Fibroblast of lung (primary cell): ENCODE data around the gene CCDC50. TPM values are rescaled to one million over a fixed set of nuclear protein-coding genes. Genes with fewer than 3 reads are reported as not detected.

ENCODE experiments used
- DNase-seq, 2 donors: peaks; one replicate each; pipeline versions ENCODE4 v3.0.0 to v3.0.0-alpha.2; 2010; ENCODE audit warnings: low read depth in 2 of 2
- H2AFZ ChIP-seq: 2 replicates; pipeline ENCODE4 v1.5.1; 2012; ENCODE audit warnings: low read length, control low read depth, inconsistent platforms
- H3K27ac ChIP-seq: 2 replicates; pipeline ENCODE4 v1.5.1; 2011; ENCODE audit warnings: low read length, control low read depth; ENCODE audit not compliant: insufficient read depth
- H3K27me3 ChIP-seq: 2 replicates; pipeline ENCODE4 v1.5.1; 2011; ENCODE audit warnings: mild to moderate bottlenecking, low read length; ENCODE audit not compliant: control insufficient read depth, insufficient read depth
- H3K36me3 ChIP-seq: 2 replicates; pipeline ENCODE4 v1.5.1; 2011; ENCODE audit warnings: low read length; ENCODE audit not compliant: control insufficient read depth, insufficient read depth
- H3K4me1 ChIP-seq: 2 replicates; pipeline ENCODE4 v1.5.1; 2011; ENCODE audit warnings: low read length; ENCODE audit not compliant: control insufficient read depth, insufficient read depth; ENCODE audit errors: extremely low read depth
- H3K4me2 ChIP-seq: 2 replicates; pipeline ENCODE4 v1.5.1; 2011; ENCODE audit warnings: low read length, control low read depth; ENCODE audit not compliant: insufficient read depth; ENCODE audit errors: extremely low read depth
- H3K4me3 ChIP-seq, 4 experiments: fragments of 200-600 bp in 1 of 4; sonication (generic) in 1 of 4; replicated peaks in 1 of 4; 2 replicates each; pipeline ENCODE4 v1.5.1; 2011 to 2016; ENCODE audit warnings: low read length in 4 of 4, low read depth in 3 of 4, mild to moderate bottlenecking in 3 of 4, control low read depth in 2 of 4, inconsistent platforms in 1 of 4, mixed read lengths in 1 of 4; ENCODE audit not compliant: insufficient read depth in 1 of 4; ENCODE audit errors: control extremely low read depth in 1 of 4
- H3K79me2 ChIP-seq: 2 replicates; pipeline ENCODE4 v1.5.1; 2012; ENCODE audit warnings: mild to moderate bottlenecking, low read length, inconsistent platforms; ENCODE audit not compliant: control insufficient read depth, insufficient read depth
- H3K9ac ChIP-seq: 2 replicates; pipeline ENCODE4 v1.5.1; 2011; ENCODE audit warnings: mild to moderate bottlenecking, low read length, control low read depth; ENCODE audit not compliant: insufficient read depth
- H3K9me3 ChIP-seq: 2 replicates; pipeline ENCODE4 v1.5.1; 2012; ENCODE audit warnings: low read depth, low read length; ENCODE audit not compliant: control insufficient read depth, insufficient read depth
- H4K20me1 ChIP-seq: 2 replicates; pipeline ENCODE4 v1.5.1; 2011; ENCODE audit warnings: low read length; ENCODE audit not compliant: control insufficient read depth, insufficient read depth; ENCODE audit errors: extremely low read depth
- EZH2 ChIP-seq: IDR thresholded peaks from 2 replicates; pipeline ENCODE4 v1.5.1; 2012; ENCODE audit warnings: low read length, control low read depth, mild to moderate bottlenecking; ENCODE audit errors: missing control alignments
- polyA plus RNA-seq, 2 donors: library from polyadenylated mRNA; depleted of rRNA in 1 of 2; stranded (reverse) in 1 of 2; unstranded in 1 of 2; fragments of >200 nt; gene quantifications; 2 replicates each; pipeline ENCODE4 v1.2.1, GENCODE V29; 2011 to 2012; ENCODE audit warnings: missing spikeins in 1 of 2
- total RNA-seq: library from RNA; depleted of rRNA; stranded (reverse); fragments of >200 nt; gene quantifications from 2 replicates; pipeline ENCODE4 v1.2.1, GENCODE V29; 2014
- TF ChIP-seq, protein P1 (sequence below), 2 donors: IDR thresholded peaks in 1 of 2; conservative IDR thresholded peaks in 1 of 2; 1 replicate in 1 of 2; 2 replicates in 1 of 2; pipeline ENCODE4 v1.5.1; 2011 to 2012; ENCODE audit warnings: low read length in 2 of 2, control low read depth in 1 of 2, inconsistent platforms in 1 of 2, low read depth in 1 of 2, mild to moderate bottlenecking in 1 of 2

The CCDC50 gene
- total and polyA plus RNA-seq, 2 donors (not counting 1 experiment from before 2014, with no cell fraction given), result 109 to 114 TPM

DNA sequence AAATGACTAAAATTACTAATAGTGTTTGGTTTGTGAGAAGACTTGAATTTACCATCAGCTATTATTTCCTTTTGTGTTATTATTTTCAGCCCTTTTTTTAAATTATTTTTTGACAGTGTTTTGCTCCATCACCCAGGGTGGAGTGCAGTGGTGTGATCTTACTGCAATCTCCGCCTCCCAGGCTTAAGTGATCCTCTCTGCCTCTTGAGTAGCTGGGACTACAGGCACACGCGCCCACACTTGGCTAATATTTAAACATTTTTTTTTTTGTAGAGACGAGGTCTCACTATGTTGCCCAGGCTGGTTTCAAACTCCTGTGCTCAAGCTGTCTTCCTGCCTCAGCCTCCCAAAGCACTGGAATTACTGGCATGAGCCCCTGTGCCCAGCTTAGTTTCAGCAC, 32.8 kb downstream of the CCDC50 start:
- no peak for DNase-seq
- TF ChIP-seq, protein P1, sequence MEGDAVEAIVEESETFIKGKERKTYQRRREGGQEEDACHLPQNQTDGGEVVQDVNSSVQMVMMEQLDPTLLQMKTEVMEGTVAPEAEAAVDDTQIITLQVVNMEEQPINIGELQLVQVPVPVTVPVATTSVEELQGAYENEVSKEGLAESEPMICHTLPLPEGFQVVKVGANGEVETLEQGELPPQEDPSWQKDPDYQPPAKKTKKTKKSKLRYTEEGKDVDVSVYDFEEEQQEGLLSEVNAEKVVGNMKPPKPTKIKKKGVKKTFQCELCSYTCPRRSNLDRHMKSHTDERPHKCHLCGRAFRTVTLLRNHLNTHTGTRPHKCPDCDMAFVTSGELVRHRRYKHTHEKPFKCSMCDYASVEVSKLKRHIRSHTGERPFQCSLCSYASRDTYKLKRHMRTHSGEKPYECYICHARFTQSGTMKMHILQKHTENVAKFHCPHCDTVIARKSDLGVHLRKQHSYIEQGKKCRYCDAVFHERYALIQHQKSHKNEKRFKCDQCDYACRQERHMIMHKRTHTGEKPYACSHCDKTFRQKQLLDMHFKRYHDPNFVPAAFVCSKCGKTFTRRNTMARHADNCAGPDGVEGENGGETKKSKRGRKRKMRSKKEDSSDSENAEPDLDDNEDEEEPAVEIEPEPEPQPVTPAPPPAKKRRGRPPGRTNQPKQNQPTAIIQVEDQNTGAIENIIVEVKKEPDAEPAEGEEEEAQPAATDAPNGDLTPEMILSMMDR (conservative IDR thresholded peaks at IDR 0.05 in 1 of 2, IDR thresholded peaks at IDR 0.05 in 1 of 2; ENCODE audit: low read depth in 1 of 2, low read length in 2 of 2), result no peak
- no peak for TF ChIP-seq EZH2
- no peak overlapping the region for H3K27ac ChIP-seq
- no peaks in the 10 kb centered on the region for H3K27me3 ChIP-seq
- no peaks in the 10 kb centered on the region for H4K20me1 ChIP-seq
- no peaks in the 10 kb centered on the region for H3K9me3 ChIP-seq
- no peak overlapping the region for H3K9ac ChIP-seq
- H3K79me2 ChIP-seq, result peaks cover 14% of the 10 kb centered on the region
- H3K4me3 ChIP-seq, result no peak overlapping the region
- H3K36me3 ChIP-seq, result peaks cover 4% of the 10 kb centered on the region
- H3K4me1 ChIP-seq, result peaks cover 2% of the 10 kb centered on the region
- H2AFZ ChIP-seq, result no peak overlapping the region
- H3K4me2 ChIP-seq, result no peak overlapping the region

DNA sequence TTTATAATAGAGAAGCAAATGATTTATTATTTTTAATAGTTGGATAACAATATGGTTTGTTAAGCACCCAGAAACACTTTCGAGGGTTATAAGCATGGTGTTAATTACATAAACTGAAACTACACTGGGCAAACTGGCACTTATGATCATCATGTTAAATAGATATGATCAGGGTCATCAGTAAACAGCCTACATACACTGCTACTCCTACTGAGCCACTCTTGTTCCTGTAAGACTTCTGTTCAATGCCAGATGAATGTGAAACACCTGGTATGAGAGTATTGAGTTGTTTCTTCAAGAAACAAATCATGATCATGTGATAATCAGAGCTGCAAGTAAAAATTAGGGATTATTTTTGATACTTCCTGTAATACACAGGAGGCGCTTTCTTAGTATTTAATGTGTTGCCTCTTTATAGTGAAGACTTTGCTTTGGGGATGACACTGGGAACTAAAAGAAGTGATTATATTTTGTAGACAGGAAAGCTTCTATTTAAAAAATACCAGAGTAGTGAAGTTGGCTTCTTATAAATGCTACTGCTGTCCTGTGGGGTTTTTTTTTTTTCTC, 33.4 kb downstream of the CCDC50 start:
- Histone ChIP-seq H4K20me1 (no peaks in the 10 kb centered on the region), H3K79me2 (peaks cover 11% of the 10 kb centered on the region), H3K27me3 (no peaks in the 10 kb centered on the region), H3K27ac (no peak overlapping the region), H3K4me2 (no peak overlapping the region), H2AFZ (no peak overlapping the region), H3K4me1 (no peaks in the 10 kb centered on the region), H3K4me3 (no peak overlapping the region), H3K36me3 (peaks cover 4% of the 10 kb centered on the region), H3K9ac (no peak overlapping the region), H3K9me3 (no peaks in the 10 kb centered on the region)
- no peak for DNase-seq
- no peak for TF ChIP-seq EZH2
- TF ChIP-seq, protein P1 (conservative IDR thresholded peaks at IDR 0.05 in 1 of 2, IDR thresholded peaks at IDR 0.05 in 1 of 2; ENCODE audit: low read depth in 1 of 2, low read length in 2 of 2), result no peak

DNA sequence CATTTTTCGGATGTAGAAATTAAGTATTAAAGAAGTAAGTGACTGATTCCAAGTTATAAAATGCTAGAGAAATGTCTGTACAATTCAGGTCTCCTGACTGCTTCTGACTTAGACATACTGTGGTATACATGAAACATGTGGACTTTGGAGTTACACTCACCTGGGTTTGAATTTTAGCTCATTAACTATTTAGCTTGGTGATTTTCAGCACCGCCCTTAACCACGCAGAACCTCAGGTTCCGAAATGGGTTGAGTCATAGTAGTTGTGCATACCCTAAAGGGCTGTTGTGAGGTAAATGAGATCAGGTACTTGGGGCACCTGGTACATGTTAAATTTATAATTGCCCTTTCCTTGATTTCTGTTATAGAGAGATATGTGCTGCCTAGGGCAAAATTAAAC, 34.0 kb downstream of the CCDC50 start:
- H2AFZ ChIP-seq, result no peak overlapping the region
- H3K27ac ChIP-seq, result no peak overlapping the region
- DNase-seq, result no peak
- peaks cover 2% of the 10 kb centered on the region for H3K36me3 ChIP-seq
- H3K9ac ChIP-seq, result no peak overlapping the region
- TF ChIP-seq EZH2, result no peak
- TF ChIP-seq, protein P1 (conservative IDR thresholded peaks at IDR 0.05 in 1 of 2, IDR thresholded peaks at IDR 0.05 in 1 of 2; ENCODE audit: low read depth in 1 of 2, low read length in 2 of 2), result no peak
- no peaks in the 10 kb centered on the region for H4K20me1 ChIP-seq
- H3K9me3 ChIP-seq, result no peaks in the 10 kb centered on the region
- H3K4me2 ChIP-seq, result no peak overlapping the region
- H3K4me3 ChIP-seq, result no peak overlapping the region
- H3K27me3 ChIP-seq, result no peaks in the 10 kb centered on the region
- H3K79me2 ChIP-seq, result peaks cover 7% of the 10 kb centered on the region
- no peaks in the 10 kb centered on the region for H3K4me1 ChIP-seq
